Measurements from ENCODE around the gene FGF6.

GRCh38 chr12:4420138-4420670 is 25.4 kb downstream of the FGF6 start:
- no peak for TF ChIP-seq MAX (IDR thresholded peaks at IDR 0.05)
- no peak for TF ChIP-seq RAD21 (IDR thresholded peaks at IDR 0.05; ENCODE audit: low read depth)
- no peak for TF ChIP-seq USF1 (IDR thresholded peaks at IDR 0.05)

Measured in Ishikawa (cell line).